Kidney epithelial cell (primary cell): ENCODE results near the gene FLG2. TPM values are rescaled to one million over a fixed set of nuclear protein-coding genes. Genes with fewer than 3 reads are reported as not detected.
"Not testable (repeated sequence)": the region's sequence is repeated elsewhere in the genome, so short reads cannot be mapped to it uniquely, and the experiment has no call there.

Source experiments
- DNase-seq: peaks from one replicate; pipeline ENCODE4 v3.0.0-alpha.2; 2010; ENCODE audit warnings: low read depth
- H3K27me3 ChIP-seq: 2 replicates; pipeline ENCODE4 v1.6.0; 2011; ENCODE audit warnings: low read length; ENCODE audit not compliant: control insufficient read depth, insufficient read depth
- H3K36me3 ChIP-seq: 2 replicates; pipeline ENCODE4 v1.5.1; 2011; ENCODE audit warnings: low read length; ENCODE audit not compliant: control insufficient read depth, insufficient read depth
- H3K4me3 ChIP-seq: 2 replicates; pipeline ENCODE4 v1.5.1; 2011; ENCODE audit warnings: low read depth, mild to moderate bottlenecking, control low read depth, low read length
- total RNA-seq: library from RNA; depleted of rRNA; stranded (reverse); fragments of >200 nt; gene quantifications from 2 replicates; pipeline ENCODE4 v1.2.3, GENCODE V29; 2015
- TF ChIP-seq, protein P1 (sequence below): IDR thresholded peaks from 2 replicates; pipeline ENCODE4 v1.5.1; 2011; ENCODE audit warnings: mild to moderate bottlenecking, moderate library complexity, low read length, control low read depth, inconsistent platforms; ENCODE audit not compliant: insufficient read depth, poor library complexity, severe bottlenecking

FLG2 gene
- total RNA-seq, 1 donor from 2014 or later, result not detected

DNA sequence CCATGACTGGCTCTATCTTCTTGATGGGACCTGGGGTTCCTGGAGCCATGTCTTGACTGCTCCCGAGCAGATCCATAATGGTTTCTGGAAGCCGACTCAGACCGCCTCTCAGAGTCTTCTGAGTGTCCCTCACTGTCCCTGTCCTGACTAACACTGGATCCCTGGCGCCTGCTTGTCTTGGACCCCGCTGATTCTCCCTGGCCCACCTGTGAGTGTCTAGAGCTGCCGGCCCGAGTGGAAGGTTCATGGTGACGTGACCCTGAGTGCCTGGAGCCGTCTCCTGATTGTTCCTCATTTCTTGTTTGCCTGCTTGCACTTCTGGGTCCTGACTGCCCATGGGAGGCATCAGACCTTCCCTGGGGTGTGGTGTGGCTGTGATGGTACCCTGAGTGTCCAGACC lies 49.9 kb downstream of the FLG2 start:
- TF ChIP-seq, protein P1, sequence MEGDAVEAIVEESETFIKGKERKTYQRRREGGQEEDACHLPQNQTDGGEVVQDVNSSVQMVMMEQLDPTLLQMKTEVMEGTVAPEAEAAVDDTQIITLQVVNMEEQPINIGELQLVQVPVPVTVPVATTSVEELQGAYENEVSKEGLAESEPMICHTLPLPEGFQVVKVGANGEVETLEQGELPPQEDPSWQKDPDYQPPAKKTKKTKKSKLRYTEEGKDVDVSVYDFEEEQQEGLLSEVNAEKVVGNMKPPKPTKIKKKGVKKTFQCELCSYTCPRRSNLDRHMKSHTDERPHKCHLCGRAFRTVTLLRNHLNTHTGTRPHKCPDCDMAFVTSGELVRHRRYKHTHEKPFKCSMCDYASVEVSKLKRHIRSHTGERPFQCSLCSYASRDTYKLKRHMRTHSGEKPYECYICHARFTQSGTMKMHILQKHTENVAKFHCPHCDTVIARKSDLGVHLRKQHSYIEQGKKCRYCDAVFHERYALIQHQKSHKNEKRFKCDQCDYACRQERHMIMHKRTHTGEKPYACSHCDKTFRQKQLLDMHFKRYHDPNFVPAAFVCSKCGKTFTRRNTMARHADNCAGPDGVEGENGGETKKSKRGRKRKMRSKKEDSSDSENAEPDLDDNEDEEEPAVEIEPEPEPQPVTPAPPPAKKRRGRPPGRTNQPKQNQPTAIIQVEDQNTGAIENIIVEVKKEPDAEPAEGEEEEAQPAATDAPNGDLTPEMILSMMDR, result no peak
- Histone ChIP-seq H3K4me3 (no peak overlapping the region), H3K36me3 (peaks cover 4% of the 10 kb centered on the region), H3K27me3 (no peaks in the 10 kb centered on the region)
- DNase-seq, result no peak

DNA sequence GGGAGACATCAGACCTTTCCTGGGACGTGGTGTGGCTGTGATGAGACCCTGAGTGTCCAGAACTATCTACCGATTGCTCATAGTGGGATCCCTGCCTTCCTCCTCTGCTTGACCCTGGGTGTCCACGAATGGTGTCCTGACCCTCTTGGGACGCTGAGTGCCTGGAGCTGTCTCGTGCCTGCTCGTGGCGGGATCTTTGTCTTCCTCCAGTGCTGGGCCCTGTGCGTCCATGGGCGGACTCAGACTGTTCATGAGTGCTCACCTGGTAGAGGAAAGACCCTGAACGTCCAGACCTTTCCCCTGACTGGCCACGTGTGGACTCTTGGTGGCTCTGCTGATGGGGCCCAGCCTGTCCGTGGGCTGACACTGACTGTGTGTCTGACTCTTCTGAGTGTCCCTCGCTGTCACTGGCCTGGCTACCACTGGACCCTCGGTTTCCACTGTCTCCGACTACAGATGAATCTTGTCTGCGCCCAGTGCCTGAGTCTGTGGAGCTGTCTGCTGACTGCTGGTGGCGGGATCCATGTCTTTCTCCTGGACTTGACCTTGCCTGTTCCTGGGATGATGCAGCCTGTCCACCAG lies 50.4 kb downstream of the FLG2 start:
- DNase-seq, H3K36me3 ChIP-seq, H3K4me3 ChIP-seq, H3K27me3 ChIP-seq: not testable (repeated sequence)

DNA sequence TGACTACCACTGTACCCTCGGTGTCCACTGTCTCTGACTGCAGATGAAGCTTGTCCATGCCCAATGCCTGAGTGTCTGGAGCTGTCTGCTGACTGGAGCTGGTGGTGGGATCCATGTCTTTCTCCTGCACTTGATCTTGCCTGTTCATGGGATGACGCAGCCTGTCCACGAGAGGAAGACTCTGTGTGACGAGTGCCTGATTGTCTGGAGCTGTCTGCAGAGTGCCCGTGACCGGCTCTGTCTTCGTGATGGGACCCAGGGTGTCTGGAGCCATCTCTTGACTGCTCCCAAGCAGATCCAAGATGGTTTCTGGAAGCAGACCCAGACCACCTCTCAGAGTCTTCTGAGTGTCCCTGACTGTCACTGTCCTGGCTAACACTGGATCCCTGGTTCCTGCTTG lies 51.0 kb downstream of the FLG2 start:
- not testable (repeated sequence) for H3K4me3 ChIP-seq, H3K36me3 ChIP-seq, H3K27me3 ChIP-seq, DNase-seq

DNA sequence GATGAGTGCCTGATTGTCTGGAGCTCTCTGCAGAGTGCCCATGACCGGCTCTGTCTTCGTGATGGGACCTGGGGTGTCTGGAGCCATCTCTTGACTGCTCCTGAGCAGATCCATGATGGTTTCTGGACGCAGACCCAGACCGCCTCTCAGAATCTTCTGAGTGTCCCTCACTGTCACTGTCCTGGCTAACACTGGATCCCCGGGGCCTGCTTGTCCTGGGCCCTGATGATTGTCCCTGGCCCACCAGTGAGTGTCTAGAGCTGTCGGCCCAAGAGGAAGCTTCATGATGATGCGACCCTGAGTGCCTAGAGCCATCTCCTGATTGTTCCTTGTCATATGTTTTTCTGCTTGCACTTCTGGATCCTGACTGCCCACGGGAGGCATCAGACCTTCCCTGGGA lies 51.8 kb downstream of the FLG2 start:
- DNase-seq, H3K27me3 ChIP-seq, H3K36me3 ChIP-seq, H3K4me3 ChIP-seq: not testable (repeated sequence)

DNA sequence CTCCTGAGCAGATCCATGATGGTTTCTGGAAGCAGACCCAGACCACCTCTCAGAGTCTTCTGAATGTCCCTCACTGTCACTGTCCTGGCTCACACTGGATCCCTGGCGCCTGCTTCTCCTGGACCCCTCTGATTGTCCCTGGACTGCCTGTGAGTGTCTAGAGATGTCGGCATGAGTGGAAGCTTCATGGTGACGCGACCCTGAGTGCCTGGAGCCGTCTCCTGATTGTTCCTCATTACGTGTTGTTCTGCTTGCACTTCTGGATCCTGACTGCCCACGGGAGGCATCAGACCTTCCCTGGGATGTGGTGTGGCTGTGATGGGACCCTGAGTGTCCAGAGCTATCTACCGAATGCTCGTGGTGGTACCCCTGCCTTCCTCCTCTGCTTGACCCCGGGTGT lies 53.7 kb downstream of the FLG2 start:
- H3K27me3 ChIP-seq, H3K36me3 ChIP-seq, H3K4me3 ChIP-seq, DNase-seq: not testable (repeated sequence)

DNA sequence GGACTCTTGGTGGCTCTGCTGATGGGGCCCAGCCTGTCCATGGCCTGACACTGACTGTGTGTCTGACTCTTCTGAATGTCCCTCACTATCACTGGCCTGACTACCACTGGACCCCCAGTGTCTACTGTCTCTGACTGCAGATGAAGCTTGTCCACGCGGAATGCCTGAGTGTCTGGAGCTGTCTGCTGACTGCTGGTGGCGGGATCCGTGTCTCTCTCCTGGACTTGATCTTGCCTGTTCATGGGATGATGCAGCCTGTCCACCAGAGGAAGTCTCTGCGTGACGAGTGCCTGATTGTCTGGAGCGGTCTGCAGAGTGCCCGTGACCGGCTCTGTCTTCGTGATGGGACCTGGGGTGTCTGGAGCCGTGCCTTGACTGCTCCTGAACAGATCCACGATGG lies 55.0 kb downstream of the FLG2 start:
- not testable (repeated sequence) for DNase-seq, H3K27me3 ChIP-seq, H3K4me3 ChIP-seq, H3K36me3 ChIP-seq

DNA sequence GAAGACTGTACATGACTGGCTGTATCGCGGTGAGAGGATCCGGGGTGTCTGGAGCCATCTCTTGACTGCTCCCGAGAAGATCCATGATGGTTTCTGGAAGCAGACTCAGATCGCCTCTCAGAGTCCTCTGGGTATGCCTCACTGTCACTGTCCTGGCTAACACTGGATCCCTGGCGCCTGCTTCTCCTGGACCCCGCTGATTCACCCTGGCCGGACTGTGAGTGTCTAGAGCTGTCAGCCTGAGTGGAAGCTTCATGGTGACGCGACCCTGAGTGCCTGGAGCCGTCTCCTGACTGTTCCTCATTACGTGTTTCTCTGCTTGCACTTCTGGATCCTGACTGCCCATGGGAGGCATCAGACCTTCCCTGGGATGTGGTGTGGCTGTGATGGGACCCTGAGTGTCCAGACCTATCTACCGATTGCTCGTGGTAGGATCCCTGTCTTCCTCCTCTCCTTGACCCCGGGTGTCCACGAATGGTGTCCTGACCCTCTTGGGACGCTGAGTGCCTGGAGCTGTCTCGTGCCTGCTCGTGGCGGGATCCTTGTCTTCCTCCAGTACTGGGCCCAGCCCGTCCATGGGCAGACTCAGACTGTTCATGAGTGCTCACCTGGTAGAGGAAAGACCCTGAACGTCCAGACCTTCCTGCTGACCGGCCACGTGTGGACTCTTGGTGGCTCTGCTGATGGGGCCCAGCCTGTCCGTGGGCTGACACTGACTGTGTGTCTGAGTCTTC lies 56.5 kb downstream of the FLG2 start:
- not testable (repeated sequence) for DNase-seq, H3K36me3 ChIP-seq, H3K4me3 ChIP-seq, H3K27me3 ChIP-seq

Other genes with a start within 250 kb of the FLG2 start
- gene TCHH, start 244.6 kb downstream of the FLG2 start, total RNA-seq, result 0.07 and 0.08 TPM in 2 replicates
- not detected in 2 replicates for gene RPTN, start 200.8 kb downstream of the FLG2 start, total RNA-seq
- not detected in 2 replicates for gene HRNR, start 135.8 kb downstream of the FLG2 start, total RNA-seq
- not detected in 2 replicates for gene FLG, start 34.8 kb downstream of the FLG2 start, total RNA-seq
- not detected in 2 replicates for gene CRNN, start 54.3 kb upstream of the FLG2 start, total RNA-seq
- gene LCE5A, start 150.8 kb upstream of the FLG2 start, total RNA-seq, result not detected in 2 replicates
- gene CRCT1, start 154.5 kb upstream of the FLG2 start, total RNA-seq, result 0.75 TPM in 1 of 2 replicates, not detected in the other
- not detected in 2 replicates for gene LCE3E, start 206.8 kb upstream of the FLG2 start, total RNA-seq
- not detected in 2 replicates for gene LCE3D, start 220.5 kb upstream of the FLG2 start, total RNA-seq
- not detected in 2 replicates for gene LCE3C, start 240.2 kb upstream of the FLG2 start, total RNA-seq